Stomach (tissue), 4 donors: ENCODE measurements around the gene UGT1A7.

Source experiments
- CTCF ChIP-seq, 7 experiments: fragments of 450-650 bp in 4 of 7; fragments of 200-600 bp in 3 of 7; sonication (generic) in 3 of 7; IDR thresholded peaks; one replicate each; pipeline ENCODE4 v1.5.1; 2016 to 2019; ENCODE audit warnings: antibody characterized with exemption in 7 of 7, control low read depth in 2 of 7, mild to moderate bottlenecking in 1 of 7
- POLR2A ChIP-seq, 4 donors: fragments of 450-650 bp; IDR thresholded peaks; one replicate each; pipeline ENCODE4 v1.6.1; 2016; ENCODE audit warnings: antibody characterized with exemption in 4 of 4, control low read depth in 2 of 4, mild to moderate bottlenecking in 1 of 4, moderate library complexity in 1 of 4

- TF ChIP-seq POLR2A (IDR thresholded peaks at IDR 0.05) (no peak), CTCF (IDR thresholded peaks at IDR 0.05) (no peak)
Observed at GRCh38 chr2:233679196-233679595, 2.5 kb upstream of the UGT1A7 start.
